HepG2 (cell line): ENCODE results near the gene SLC9A8. TPM values are rescaled to one million over a fixed set of nuclear protein-coding genes. Genes with fewer than 3 reads are reported as not detected.
A peak's percentile ranks its signal among the peaks of the same experiment; 100 is the strongest.

ENCODE experiments used
- ATF7 ChIP-seq, 2 experiments: fragments of 450-650 bp in 1 of 2; sonication (generic) in 1 of 2; formaldehyde crosslinking in 1 of 2; IDR thresholded peaks; 2 replicates each; pipeline versions ENCODE4 v1.4.0 to v1.6.1; 2016 to 2020; ENCODE audit warnings: antibody characterized with exemption in 1 of 2, mild to moderate bottlenecking in 1 of 2, missing genetic modification reagents in 1 of 2
- BORCS8-MEF2B ChIP-seq: sonication (generic); formaldehyde crosslinking; IDR thresholded peaks from 2 replicates; pipeline ENCODE4 v1.8.0; 2022; ENCODE audit warnings: mild to moderate bottlenecking, missing genetic modification reagents
- CCDC6 ChIP-seq: sonication (generic); formaldehyde crosslinking; IDR thresholded peaks from 2 replicates; pipeline ENCODE4 v1.8.1; 2022; ENCODE audit warnings: mild to moderate bottlenecking, missing genetic modification reagents, moderate library complexity
- HOMEZ ChIP-seq: IDR thresholded peaks from 2 replicates; pipeline ENCODE4 v1.6.1; 2016; ENCODE audit warnings: low read depth
- KDM6A ChIP-seq: IDR thresholded peaks from 2 replicates; pipeline ENCODE4 v1.6.1; 2016; ENCODE audit warnings: low read depth
- ZBTB20 ChIP-seq: sonication (generic); formaldehyde crosslinking; IDR thresholded peaks from 2 replicates; pipeline ENCODE4 v1.8.1; 2023; ENCODE audit warnings: missing genetic modification reagents, low read depth, mild to moderate bottlenecking, borderline replicate concordance
- ZFY ChIP-seq: sonication (generic); formaldehyde crosslinking; IDR thresholded peaks from 2 replicates; pipeline ENCODE4 v1.4.0; 2020; ENCODE audit warnings: missing genetic modification reagents
- ZNF230 ChIP-seq: sonication (generic); formaldehyde crosslinking; IDR thresholded peaks from 2 replicates; pipeline ENCODE4 v1.4.0; 2020; ENCODE audit warnings: mild to moderate bottlenecking, missing genetic modification reagents
- ZNF260 ChIP-seq: sonication (generic); formaldehyde crosslinking; IDR thresholded peaks from 2 replicates; pipeline ENCODE4 v1.4.0; 2020; ENCODE audit warnings: missing genetic modification reagents, low read depth, mild to moderate bottlenecking, borderline replicate concordance
- ZNF552 ChIP-seq: sonication (generic); formaldehyde crosslinking; IDR thresholded peaks from 2 replicates; pipeline ENCODE4 v1.9.0; 2022; ENCODE audit warnings: missing genetic modification reagents, mild to moderate bottlenecking, borderline replicate concordance
- ZNF569 ChIP-seq: sonication (generic); formaldehyde crosslinking; IDR thresholded peaks from 2 replicates; pipeline ENCODE4 v1.5.0; 2020; ENCODE audit warnings: mild to moderate bottlenecking, missing genetic modification reagents, moderate library complexity, borderline replicate concordance
- ZNF570 ChIP-seq: sonication (generic); formaldehyde crosslinking; IDR thresholded peaks from 2 replicates; pipeline ENCODE4 v1.4.0; 2020; ENCODE audit warnings: mild to moderate bottlenecking, missing genetic modification reagents, borderline replicate concordance
- ZNF770 ChIP-seq: sonication (generic); formaldehyde crosslinking; IDR thresholded peaks from 2 replicates; pipeline ENCODE4 v1.5.0; 2020; ENCODE audit warnings: mild to moderate bottlenecking, missing genetic modification reagents
- polyA plus RNA-seq, 8 experiments: library from polyadenylated mRNA; depleted of rRNA in 3 of 8; stranded (reverse) in 7 of 8; unstranded in 1 of 8; fragments of >200 nt; fragmentation: Illumina TruSeq in 4 of 8; extraction: Trizol in 4 of 8; gene quantifications; 2 replicates each; pipeline versions ENCODE4 v1.2.1 to v1.2.3, GENCODE V29; 2011 to 2016; ENCODE audit warnings: low read depth in 4 of 8, missing spikeins in 1 of 8, mixed read lengths in 1 of 8; ENCODE audit not compliant: insufficient read depth in 1 of 8
- total RNA-seq, 5 experiments: library from RNA; depleted of rRNA; stranded (reverse); fragments of >200 nt; fragmentation: Illumina TruSeq; extraction: Trizol; gene quantifications; 2 replicates each; pipeline ENCODE4 v1.2.3, GENCODE V29; 2016; ENCODE audit warnings: low read depth in 1 of 5
- TF ChIP-seq, protein P1 (sequence below): sonication (generic); formaldehyde crosslinking; IDR thresholded peaks from 2 replicates; pipeline ENCODE4 v1.8.0; 2022; ENCODE audit warnings: mild to moderate bottlenecking, missing genetic modification reagents
- TF ChIP-seq, protein P2 (sequence below): sonication (generic); formaldehyde crosslinking; conservative IDR thresholded peaks from 2 replicates; pipeline ENCODE4 v1.4.0; 2020; ENCODE audit warnings: missing genetic modification reagents
- TF ChIP-seq, protein P3 (sequence below): sonication (generic); formaldehyde crosslinking; IDR thresholded peaks from 2 replicates; pipeline ENCODE4 v1.8.0; 2022; ENCODE audit warnings: mild to moderate bottlenecking, missing genetic modification reagents, moderate library complexity

SLC9A8 gene
- total and polyA plus RNA-seq, 2 of the 13 experiments (the other 11 are each of a cell fraction or from before 2014, with no cell fraction given): 4.1 to 7.4 TPM

- no peak; the same call in 1 of the 2 replicates for TF ChIP-seq ZFY (CRISPR knock-in tag)
- 0 out of 2 replicates have a peak, but pooled peaks have one; percentile 62 for TF ChIP-seq BORCS8-MEF2B (CRISPR knock-in tag)
- TF ChIP-seq, protein P1, sequence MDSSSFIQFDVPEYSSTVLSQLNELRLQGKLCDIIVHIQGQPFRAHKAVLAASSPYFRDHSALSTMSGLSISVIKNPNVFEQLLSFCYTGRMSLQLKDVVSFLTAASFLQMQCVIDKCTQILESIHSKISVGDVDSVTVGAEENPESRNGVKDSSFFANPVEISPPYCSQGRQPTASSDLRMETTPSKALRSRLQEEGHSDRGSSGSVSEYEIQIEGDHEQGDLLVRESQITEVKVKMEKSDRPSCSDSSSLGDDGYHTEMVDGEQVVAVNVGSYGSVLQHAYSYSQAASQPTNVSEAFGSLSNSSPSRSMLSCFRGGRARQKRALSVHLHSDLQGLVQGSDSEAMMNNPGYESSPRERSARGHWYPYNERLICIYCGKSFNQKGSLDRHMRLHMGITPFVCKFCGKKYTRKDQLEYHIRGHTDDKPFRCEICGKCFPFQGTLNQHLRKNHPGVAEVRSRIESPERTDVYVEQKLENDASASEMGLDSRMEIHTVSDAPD: peak; percentile 51; the same call in 1 of the 2 replicates
- TF ChIP-seq ZBTB20: peak; percentile 80; the same call in 1 of the 2 replicates
- TF ChIP-seq ZNF552 (CRISPR knock-in tag): peak; percentile 49; the same call in 1 of the 2 replicates
- peak; percentile 87 for TF ChIP-seq CCDC6 (CRISPR knock-in tag)
- TF ChIP-seq, protein P2, sequence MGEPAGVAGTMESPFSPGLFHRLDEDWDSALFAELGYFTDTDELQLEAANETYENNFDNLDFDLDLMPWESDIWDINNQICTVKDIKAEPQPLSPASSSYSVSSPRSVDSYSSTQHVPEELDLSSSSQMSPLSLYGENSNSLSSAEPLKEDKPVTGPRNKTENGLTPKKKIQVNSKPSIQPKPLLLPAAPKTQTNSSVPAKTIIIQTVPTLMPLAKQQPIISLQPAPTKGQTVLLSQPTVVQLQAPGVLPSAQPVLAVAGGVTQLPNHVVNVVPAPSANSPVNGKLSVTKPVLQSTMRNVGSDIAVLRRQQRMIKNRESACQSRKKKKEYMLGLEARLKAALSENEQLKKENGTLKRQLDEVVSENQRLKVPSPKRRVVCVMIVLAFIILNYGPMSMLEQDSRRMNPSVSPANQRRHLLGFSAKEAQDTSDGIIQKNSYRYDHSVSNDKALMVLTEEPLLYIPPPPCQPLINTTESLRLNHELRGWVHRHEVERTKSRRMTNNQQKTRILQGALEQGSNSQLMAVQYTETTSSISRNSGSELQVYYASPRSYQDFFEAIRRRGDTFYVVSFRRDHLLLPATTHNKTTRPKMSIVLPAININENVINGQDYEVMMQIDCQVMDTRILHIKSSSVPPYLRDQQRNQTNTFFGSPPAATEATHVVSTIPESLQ (CRISPR knock-in tag): no peak
- no peak for TF ChIP-seq ZNF569 (CRISPR knock-in tag)
- TF ChIP-seq KDM6A: peak; percentile 99
- TF ChIP-seq ZNF770 (CRISPR knock-in tag): peak; percentile 87
- TF ChIP-seq ZNF230 (CRISPR knock-in tag): 0 out of 2 replicates have a peak, but pooled peaks have one; percentile 81
- TF ChIP-seq, protein P3, sequence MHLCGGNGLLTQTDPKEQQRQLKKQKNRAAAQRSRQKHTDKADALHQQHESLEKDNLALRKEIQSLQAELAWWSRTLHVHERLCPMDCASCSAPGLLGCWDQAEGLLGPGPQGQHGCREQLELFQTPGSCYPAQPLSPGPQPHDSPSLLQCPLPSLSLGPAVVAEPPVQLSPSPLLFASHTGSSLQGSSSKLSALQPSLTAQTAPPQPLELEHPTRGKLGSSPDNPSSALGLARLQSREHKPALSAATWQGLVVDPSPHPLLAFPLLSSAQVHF (CRISPR knock-in tag): no peak
- TF ChIP-seq ATF7 (IDR thresholded peaks at IDR 0.05): peak; percentile 45; the same call in 1 of the 2 replicates
- TF ChIP-seq ATF7 (CRISPR knock-in tag; IDR thresholded peaks at IDR 0.05): peak; percentile 80; the same call in 1 of the 2 replicates
- TF ChIP-seq ZNF260: no peak
- peak; percentile 88; the same call in 1 of the 2 replicates for TF ChIP-seq HOMEZ (CRISPR knock-in tag)
- TF ChIP-seq ZNF570 (CRISPR knock-in tag): 0 out of 2 replicates have a peak, but pooled peaks have one; percentile 33
These were observed 103.7 kb downstream of the SLC9A8 start (continued) for GRCh38 chr20:49916146-49917002.
